Kidney epithelial cell (primary cell): ENCODE data around the gene TBL2. TPM values are rescaled to one million over a fixed set of nuclear protein-coding genes. Genes with fewer than 3 reads are reported as not detected.

Experiments
- DNase-seq: peaks from one replicate; pipeline ENCODE4 v3.0.0-alpha.2; 2010; ENCODE audit warnings: low read depth
- H3K27me3 ChIP-seq: 2 replicates; pipeline ENCODE4 v1.6.0; 2011; ENCODE audit warnings: low read length; ENCODE audit not compliant: control insufficient read depth, insufficient read depth
- H3K36me3 ChIP-seq: 2 replicates; pipeline ENCODE4 v1.5.1; 2011; ENCODE audit warnings: low read length; ENCODE audit not compliant: control insufficient read depth, insufficient read depth
- H3K4me3 ChIP-seq: 2 replicates; pipeline ENCODE4 v1.5.1; 2011; ENCODE audit warnings: low read depth, mild to moderate bottlenecking, control low read depth, low read length
- total RNA-seq: library from RNA; depleted of rRNA; stranded (reverse); fragments of >200 nt; gene quantifications from 2 replicates; pipeline ENCODE4 v1.2.3, GENCODE V29; 2015
- TF ChIP-seq, protein P1 (sequence below): IDR thresholded peaks from 2 replicates; pipeline ENCODE4 v1.5.1; 2011; ENCODE audit warnings: mild to moderate bottlenecking, moderate library complexity, low read length, control low read depth, inconsistent platforms; ENCODE audit not compliant: insufficient read depth, poor library complexity, severe bottlenecking

Gene TBL2
- total RNA-seq, 1 donor from 2014 or later = 65.4 TPM

- Histone ChIP-seq H3K36me3 (no peaks in the 10 kb centered on the region), H3K27me3 (peaks cover 10% of the 10 kb centered on the region), H3K4me3 (no peak overlapping the region)
- TF ChIP-seq, protein P1, sequence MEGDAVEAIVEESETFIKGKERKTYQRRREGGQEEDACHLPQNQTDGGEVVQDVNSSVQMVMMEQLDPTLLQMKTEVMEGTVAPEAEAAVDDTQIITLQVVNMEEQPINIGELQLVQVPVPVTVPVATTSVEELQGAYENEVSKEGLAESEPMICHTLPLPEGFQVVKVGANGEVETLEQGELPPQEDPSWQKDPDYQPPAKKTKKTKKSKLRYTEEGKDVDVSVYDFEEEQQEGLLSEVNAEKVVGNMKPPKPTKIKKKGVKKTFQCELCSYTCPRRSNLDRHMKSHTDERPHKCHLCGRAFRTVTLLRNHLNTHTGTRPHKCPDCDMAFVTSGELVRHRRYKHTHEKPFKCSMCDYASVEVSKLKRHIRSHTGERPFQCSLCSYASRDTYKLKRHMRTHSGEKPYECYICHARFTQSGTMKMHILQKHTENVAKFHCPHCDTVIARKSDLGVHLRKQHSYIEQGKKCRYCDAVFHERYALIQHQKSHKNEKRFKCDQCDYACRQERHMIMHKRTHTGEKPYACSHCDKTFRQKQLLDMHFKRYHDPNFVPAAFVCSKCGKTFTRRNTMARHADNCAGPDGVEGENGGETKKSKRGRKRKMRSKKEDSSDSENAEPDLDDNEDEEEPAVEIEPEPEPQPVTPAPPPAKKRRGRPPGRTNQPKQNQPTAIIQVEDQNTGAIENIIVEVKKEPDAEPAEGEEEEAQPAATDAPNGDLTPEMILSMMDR = no peak
- no peak for DNase-seq
These were observed 19.8 kb upstream of the TBL2 start for GRCh38 chr7:73597978-73598782.

- TF ChIP-seq, protein P1 = no peak
- Histone ChIP-seq H3K4me3 (no peak overlapping the region), H3K36me3 (no peaks in the 10 kb centered on the region), H3K27me3 (peaks cover 10% of the 10 kb centered on the region)
- DNase-seq = no peak
These were observed 18.0 kb upstream of the TBL2 start for GRCh38 chr7:73596191-73597065.

- peaks cover 10% of the 10 kb centered on the region for H3K27me3 ChIP-seq
- no peak for DNase-seq
- H3K36me3 ChIP-seq = no peaks in the 10 kb centered on the region
- no peak overlapping the region for H3K4me3 ChIP-seq
- TF ChIP-seq, protein P1 = no peak
These were observed 17.0 kb upstream of the TBL2 start for GRCh38 chr7:73595358-73595757.

DNA sequence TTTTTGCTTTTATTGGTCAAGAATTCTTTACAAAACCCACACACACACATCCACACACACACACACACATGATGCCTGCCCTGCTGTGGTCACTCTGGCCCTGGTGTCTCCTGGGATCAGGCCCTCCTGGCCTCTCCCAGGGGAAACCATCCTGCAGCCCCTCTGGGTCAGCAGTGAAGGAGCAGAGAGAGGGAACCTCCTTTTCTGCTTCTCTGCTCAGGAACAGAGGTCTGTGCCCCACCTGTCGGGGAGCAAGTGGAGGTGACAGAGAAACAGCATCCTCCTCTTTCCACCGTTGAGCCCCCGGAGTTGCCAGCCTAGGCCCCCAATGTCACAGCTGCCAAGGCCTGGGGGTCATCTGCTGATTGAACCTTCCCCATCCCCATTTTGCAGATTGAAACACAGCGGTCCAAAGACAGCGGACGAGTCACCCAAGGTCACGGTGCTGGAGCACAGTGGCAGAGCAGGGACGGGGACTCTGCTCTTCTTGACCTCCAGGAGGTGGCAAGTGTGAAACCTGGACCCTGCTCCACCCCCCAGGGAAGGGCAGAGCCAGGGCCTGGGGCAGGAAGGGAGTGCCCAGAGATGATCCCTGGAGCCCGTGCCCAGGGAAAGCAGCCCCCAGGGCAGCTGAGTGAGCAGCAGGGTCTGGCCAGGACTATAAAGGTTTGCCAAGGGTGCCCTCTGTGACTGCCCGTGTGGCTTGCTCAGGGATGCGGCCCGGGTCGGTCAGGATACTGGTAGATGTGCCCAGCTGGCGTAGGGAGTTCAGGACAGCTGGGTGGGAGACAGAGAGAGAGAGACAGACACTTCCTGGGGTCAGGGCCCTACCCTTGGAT lies 15.0 kb upstream of the TBL2 start:
- Histone ChIP-seq H3K36me3 (no peaks in the 10 kb centered on the region), H3K27me3 (peaks cover 10% of the 10 kb centered on the region), H3K4me3 (no peak overlapping the region)
- TF ChIP-seq, protein P1 = no peak
- DNase-seq = no peak

- Histone ChIP-seq H3K4me3 (no peak overlapping the region), H3K27me3 (no peaks in the 10 kb centered on the region), H3K36me3 (no peaks in the 10 kb centered on the region)
- DNase-seq = no peak
- TF ChIP-seq, protein P1 = no peak
These were observed 8.5 kb upstream of the TBL2 start for GRCh38 chr7:73586911-73587310.
